ENCODE measurements around the gene HOXD11. TPM values are rescaled to one million over a fixed set of nuclear protein-coding genes. Genes with fewer than 3 reads are reported as not detected.

HOXD11 gene
- total and polyA plus RNA-seq, 2 of the 4 experiments (the other 2 are of a cell fraction), result not detected

- Histone ChIP-seq H2AFZ (replicated peaks; ENCODE audit: low read length, poor library complexity) (no peak overlapping the region), H2AK5ac (ENCODE audit: low read depth, low read length) (no peak overlapping the region), H4K8ac (ENCODE audit: low read depth in 2 of 2, low read length in 2 of 2) (no peak overlapping the region), H4K91ac (ENCODE audit: insufficient read depth, low read depth, low read length) (no peak overlapping the region), H3K27me3 (ENCODE audit: control insufficient read depth, insufficient read depth, low read length) (peaks cover 91% of the 10 kb centered on the region), H2BK5ac (ENCODE audit: low read depth, low read length, poor library complexity, severe bottlenecking) (no peak overlapping the region), H3K9ac (ENCODE audit: low read depth, low read length) (no peak overlapping the region), H3K14ac (replicated peaks; ENCODE audit: low read depth, low read length) (no peak overlapping the region), H3K56ac (ENCODE audit: extremely low read depth, insufficient read depth, low read length) (no peak overlapping the region), H3K9me1 (ENCODE audit: insufficient read depth, low read length) (no peaks in the 10 kb centered on the region), H3K4me3 (ENCODE audit: insufficient read depth, low read depth, low read length) (no peak overlapping the region), H2AK9ac (replicated peaks; ENCODE audit: low read depth, low read length, poor library complexity) (no peak overlapping the region), H3K27ac (ENCODE audit: insufficient read depth, low read length) (no peak overlapping the region), H3K36me3 (ENCODE audit: control insufficient read depth, insufficient read depth, low read length) (no peaks in the 10 kb centered on the region), H3K79me1 (ENCODE audit: low read depth in 1 of 2, low read length in 2 of 2) (no peaks in the 10 kb centered on the region), H2BK15ac (ENCODE audit: low read depth, low read length) (no peak overlapping the region), H2BK120ac (ENCODE audit: low read depth, low read length) (no peak overlapping the region), H3K9me3 (ENCODE audit: control insufficient read depth, insufficient read depth, low read length) (peaks cover 9% of the 10 kb centered on the region), H4K20me1 (ENCODE audit: insufficient read depth, low read length) (no peaks in the 10 kb centered on the region), H2BK20ac (ENCODE audit: low read depth, low read length) (no peak overlapping the region), H3K4me1 (ENCODE audit: control insufficient read depth, insufficient read depth, low read length) (peaks cover 3% of the 10 kb centered on the region; the same call in 1 of the 2 replicates), H3K4ac (ENCODE audit: low read depth, low read length) (no peak overlapping the region), H4K5ac (ENCODE audit: low read depth, low read length) (no peak overlapping the region), H3K4me2 (ENCODE audit: low read depth, low read length) (no peak overlapping the region), H3K23ac (ENCODE audit: low read depth, low read length) (no peak overlapping the region), H3K18ac (ENCODE audit: low read depth, low read length) (no peak overlapping the region)
- ChIA-PET POLR2A (ENCODE audit: unreplicated experiment) (no interaction called here), CTCF (interaction anchor here (1.5 kb wide), 1 partner anchor 404 kb away, joined by 5 read pairs; no protein-coding TSS in a partner anchor)
- TF ChIP-seq BHLHE40 (IDR thresholded peaks at IDR 0.05; ENCODE audit: low read depth, low read length) (no peak), ELK1 (IDR thresholded peaks at IDR 0.05; ENCODE audit: borderline replicate concordance, low read depth, low read length) (no peak)
- no peak for DNase-seq
- WGBS, 2 experiments (ENCODE audit: extremely low coverage in 2 of 2, insufficient read length in 1 of 2), result no CpG with 5 or more reads among the region's 8 CpGs
- no TSS peak for BruUV-seq (replicated peaks)
- dilution Hi-C loops (cut with HindIII; ENCODE audit: low sequenced_read_pairs, unreplicated experiment), result no loop called here
- intact Hi-C loops (cut with micrococcal nuclease), result loop anchor here (10.0 kb wide), 1 partner anchor 1389 kb away; no protein-coding TSS in a partner anchor
- in situ Hi-C loops (cut with MboI; ENCODE audit: low sequenced_read_pairs), result loop anchor here (10.0 to 25.0 kb wide), 4 partner anchors 409 to 1357 kb away; no protein-coding TSS in a partner anchor
- no peak for ATAC-seq (ENCODE audit: low read depth)
Measured at GRCh38 chr2:176093898-176094249, 13.2 kb upstream of the HOXD11 start.
